Fibroblast of peridontal ligament (primary cell): Measurements from ENCODE around the gene MPRIP.
"Not testable (repeated sequence)": the region's sequence is repeated elsewhere in the genome, so short reads cannot be mapped to it uniquely, and the experiment has no call there.

Experiments used
- DNase-seq: peaks from one replicate; pipeline ENCODE4 v3.0.0-alpha.2; 2010; ENCODE audit errors: extremely low read depth

MPRIP gene

GRCh38 chr17:17167986-17168385 lies 125.7 kb downstream of the MPRIP start:
- DNase-seq: no peak

- DNase-seq: no peak
These were observed 126.1 kb downstream of the MPRIP start for GRCh38 chr17:17168401-17168800.

- DNase-seq: no peak
These were observed 127.1 kb downstream of the MPRIP start for GRCh38 chr17:17169396-17169795.

- peak; percentile 65 for DNase-seq
These were observed 128.2 kb downstream of the MPRIP start for GRCh38 chr17:17170346-17170985.

GRCh38 chr17:17171186-17171585 lies 128.9 kb downstream of the MPRIP start:
- no peak for DNase-seq

- DNase-seq: no peak
These were observed 130.0 kb downstream of the MPRIP start for GRCh38 chr17:17172001-17172939.

GRCh38 chr17:17172990-17173389 lies 130.7 kb downstream of the MPRIP start:
- no peak for DNase-seq

GRCh38 chr17:17173921-17174320 lies 131.7 kb downstream of the MPRIP start:
- DNase-seq: no peak

GRCh38 chr17:17175340-17175739 lies 133.1 kb downstream of the MPRIP start:
- DNase-seq: no peak

- no peak for DNase-seq
These were observed 133.7 kb downstream of the MPRIP start for GRCh38 chr17:17175917-17176316.

- no peak for DNase-seq
These were observed 134.1 kb downstream of the MPRIP start for GRCh38 chr17:17176341-17176740.

GRCh38 chr17:17177176-17177575 lies 134.9 kb downstream of the MPRIP start:
- no peak for DNase-seq

- DNase-seq: no peak
These were observed 137.1 kb downstream of the MPRIP start for GRCh38 chr17:17179371-17179827.

- DNase-seq: no peak
These were observed 137.9 kb downstream of the MPRIP start for GRCh38 chr17:17180141-17180603.

GRCh38 chr17:17180741-17181525 lies 138.7 kb downstream of the MPRIP start:
- DNase-seq: no peak

GRCh38 chr17:17181666-17182597 lies 139.7 kb downstream of the MPRIP start:
- no peak for DNase-seq

GRCh38 chr17:17182598-17183136 lies 140.4 kb downstream of the MPRIP start:
- DNase-seq: no peak

- DNase-seq: no peak
These were observed 141.5 kb downstream of the MPRIP start for GRCh38 chr17:17183744-17184143.

GRCh38 chr17:17184985-17185757 lies 142.9 kb downstream of the MPRIP start:
- DNase-seq: not testable (repeated sequence)

- no peak for DNase-seq
These were observed 143.8 kb downstream of the MPRIP start for GRCh38 chr17:17186051-17186450.
